ENCODE data around the gene TRIM21. TPM values are rescaled to one million over a fixed set of nuclear protein-coding genes. Genes with fewer than 3 reads are reported as not detected.
"Not testable (repeated sequence)": the region's sequence is repeated elsewhere in the genome, so short reads cannot be mapped to it uniquely, and the experiment has no call there.

TRIM21 gene
- total and polyA plus RNA-seq, 2 donors (not counting 1 experiment from before 2014, with no cell fraction given) = 11.8 to 26.7 TPM

DNA sequence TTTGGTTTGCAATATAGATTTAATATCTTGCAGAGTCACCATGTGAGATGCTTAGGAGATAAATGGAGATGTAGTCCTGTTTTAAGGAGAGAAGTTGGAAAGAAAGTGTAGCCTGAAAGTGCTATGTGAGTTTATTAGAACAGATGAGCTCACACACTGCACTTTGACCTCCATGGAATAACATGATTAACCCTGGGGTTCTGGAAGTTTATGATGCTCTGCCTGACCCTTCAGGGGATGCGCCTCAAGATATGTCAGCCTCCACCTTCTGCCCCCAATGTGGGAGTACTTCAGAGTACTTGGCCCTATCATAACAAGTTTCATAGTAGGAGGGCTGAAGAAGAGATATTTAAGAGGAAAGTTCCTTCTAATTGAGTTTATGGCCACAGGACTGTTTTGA is 23.3 kb upstream of the TRIM21 start:
- H3K27ac ChIP-seq (ENCODE audit: low read length in 2 of 2) = no peak overlapping the region
- H3K9me3 ChIP-seq (ENCODE audit: control extremely low read depth in 1 of 3, control insufficient read depth in 2 of 3, insufficient read depth in 1 of 3, low read length in 2 of 3) = no peaks in the 10 kb centered on the region
- H3K9me3 Mint-ChIP-seq (ENCODE audit: insufficient read depth) = no peaks in the 10 kb centered on the region
- no peaks in the 10 kb centered on the region for H3K36me3 ChIP-seq (replicated peaks in 1 of 2; ENCODE audit: control extremely low read depth in 1 of 2, control insufficient read depth in 1 of 2, extremely low read depth in 1 of 2, insufficient read depth in 2 of 2, low read length in 1 of 2)
- no peaks in the 10 kb centered on the region for H3K4me1 ChIP-seq (ENCODE audit: control insufficient read depth in 2 of 2, insufficient read depth in 2 of 2, low read length in 2 of 2)
- no peaks in the 10 kb centered on the region for H3K4me1 Mint-ChIP-seq
- ChIA-PET CTCF (no interaction called here), POLR2A (no interaction called here)
- H3K4me2 ChIP-seq (replicated peaks; ENCODE audit: low read depth, low read length, poor library complexity, severe bottlenecking) = no peak overlapping the region
- ATAC-seq (ENCODE audit: low read depth) (no peak), DNase-seq (no peak)
- H3K4me3 ChIP-seq (ENCODE audit: control extremely low read depth in 1 of 5, extremely low read depth in 1 of 5, insufficient read depth in 1 of 5, low read depth in 2 of 5, low read length in 4 of 5) = no peak overlapping the region
- TF ChIP-seq, protein P1, sequence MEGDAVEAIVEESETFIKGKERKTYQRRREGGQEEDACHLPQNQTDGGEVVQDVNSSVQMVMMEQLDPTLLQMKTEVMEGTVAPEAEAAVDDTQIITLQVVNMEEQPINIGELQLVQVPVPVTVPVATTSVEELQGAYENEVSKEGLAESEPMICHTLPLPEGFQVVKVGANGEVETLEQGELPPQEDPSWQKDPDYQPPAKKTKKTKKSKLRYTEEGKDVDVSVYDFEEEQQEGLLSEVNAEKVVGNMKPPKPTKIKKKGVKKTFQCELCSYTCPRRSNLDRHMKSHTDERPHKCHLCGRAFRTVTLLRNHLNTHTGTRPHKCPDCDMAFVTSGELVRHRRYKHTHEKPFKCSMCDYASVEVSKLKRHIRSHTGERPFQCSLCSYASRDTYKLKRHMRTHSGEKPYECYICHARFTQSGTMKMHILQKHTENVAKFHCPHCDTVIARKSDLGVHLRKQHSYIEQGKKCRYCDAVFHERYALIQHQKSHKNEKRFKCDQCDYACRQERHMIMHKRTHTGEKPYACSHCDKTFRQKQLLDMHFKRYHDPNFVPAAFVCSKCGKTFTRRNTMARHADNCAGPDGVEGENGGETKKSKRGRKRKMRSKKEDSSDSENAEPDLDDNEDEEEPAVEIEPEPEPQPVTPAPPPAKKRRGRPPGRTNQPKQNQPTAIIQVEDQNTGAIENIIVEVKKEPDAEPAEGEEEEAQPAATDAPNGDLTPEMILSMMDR (IDR thresholded peaks at IDR 0.05) = no peak
- TF ChIP-seq EZH2 (IDR thresholded peaks at IDR 0.05; ENCODE audit: borderline replicate concordance, insufficient read depth, low read depth, low read length, poor library complexity, severe bottlenecking) = no peak
- no CpG with 5 or more reads among the region's 1 CpG for WGBS (ENCODE audit: insufficient coverage)
- H3K27ac Mint-ChIP-seq = no peak overlapping the region
- intact Hi-C loops (cut with micrococcal nuclease) = no loop called here
- H3K27me3 Mint-ChIP-seq = peaks cover 26% of the 10 kb centered on the region
- no peak overlapping the region for H2AFZ ChIP-seq (ENCODE audit: insufficient read depth, low read depth, low read length, poor library complexity, severe bottlenecking)
- H3K4me3 Mint-ChIP-seq = no peak overlapping the region
- no peaks in the 10 kb centered on the region for H4K20me1 ChIP-seq (ENCODE audit: control insufficient read depth, insufficient read depth, low read length, poor library complexity, severe bottlenecking)
- peaks cover 0 to 8% (median 0%) of the 10 kb centered on the region in 4 experiments for H3K27me3 ChIP-seq (replicated peaks in 1 of 4; ENCODE audit: control extremely low read depth in 1 of 4, control insufficient read depth in 3 of 4, insufficient read depth in 4 of 4, low read length in 3 of 4)
- no peaks in the 10 kb centered on the region for H3K79me2 ChIP-seq (ENCODE audit: control insufficient read depth, insufficient read depth, low read length)
- no peak overlapping the region for H3K9ac ChIP-seq (ENCODE audit: low read length)

DNA sequence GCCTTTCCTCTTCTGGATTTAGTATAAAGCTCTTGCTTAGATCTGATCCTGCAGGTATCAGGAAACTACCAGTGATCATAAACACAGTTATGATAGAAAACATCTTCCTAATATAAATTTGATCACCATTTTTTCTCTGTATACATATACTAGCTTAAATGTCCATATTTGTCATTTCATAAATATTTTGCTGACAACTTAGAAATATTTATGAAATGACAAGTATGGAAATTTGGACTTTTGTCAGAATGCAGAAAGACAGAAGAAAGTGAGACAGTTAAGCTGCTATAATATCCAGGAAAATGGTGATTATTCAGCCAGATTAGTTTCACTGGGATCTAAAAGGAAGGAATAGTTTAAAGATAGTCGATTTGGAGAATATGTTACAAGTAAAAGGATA is 22.8 kb upstream of the TRIM21 start:
- no peaks in the 10 kb centered on the region for H3K4me1 ChIP-seq (ENCODE audit: control insufficient read depth in 2 of 2, insufficient read depth in 2 of 2, low read length in 2 of 2)
- no peak overlapping the region for H2AFZ ChIP-seq (ENCODE audit: insufficient read depth, low read depth, low read length, poor library complexity, severe bottlenecking)
- no peaks in the 10 kb centered on the region for H3K9me3 ChIP-seq (ENCODE audit: control extremely low read depth in 1 of 3, control insufficient read depth in 2 of 3, insufficient read depth in 1 of 3, low read length in 2 of 3)
- H3K27me3 ChIP-seq (replicated peaks in 1 of 4; ENCODE audit: control extremely low read depth in 1 of 4, control insufficient read depth in 3 of 4, insufficient read depth in 4 of 4, low read length in 3 of 4) = peaks cover 0 to 8% (median 0%) of the 10 kb centered on the region in 4 experiments
- no peaks in the 10 kb centered on the region for H3K79me2 ChIP-seq (ENCODE audit: control insufficient read depth, insufficient read depth, low read length)
- CTCF ChIA-PET = no interaction called here
- TF ChIP-seq, protein P1 (IDR thresholded peaks at IDR 0.05) = no peak
- no peak for TF ChIP-seq EZH2 (IDR thresholded peaks at IDR 0.05; ENCODE audit: borderline replicate concordance, insufficient read depth, low read depth, low read length, poor library complexity, severe bottlenecking)
- no peaks in the 10 kb centered on the region for H3K9me3 Mint-ChIP-seq (ENCODE audit: insufficient read depth)
- no peaks in the 10 kb centered on the region for H3K36me3 ChIP-seq (replicated peaks in 1 of 2; ENCODE audit: control extremely low read depth in 1 of 2, control insufficient read depth in 1 of 2, extremely low read depth in 1 of 2, insufficient read depth in 2 of 2, low read length in 1 of 2)
- intact Hi-C loops (cut with micrococcal nuclease) = no loop called here
- no peaks in the 10 kb centered on the region for H3K4me1 Mint-ChIP-seq
- H3K27me3 Mint-ChIP-seq = peaks cover 25% of the 10 kb centered on the region
- POLR2A ChIA-PET = no interaction called here
- 43% methylated on average over 1 of the region's 1 CpG for WGBS (ENCODE audit: insufficient coverage)
- no peak overlapping the region for H3K4me3 Mint-ChIP-seq
- no peak overlapping the region for H3K9ac ChIP-seq (ENCODE audit: low read length)
- no peak for ATAC-seq (ENCODE audit: low read depth)
- H3K4me2 ChIP-seq (replicated peaks; ENCODE audit: low read depth, low read length, poor library complexity, severe bottlenecking) = no peak overlapping the region
- no peak overlapping the region for H3K4me3 ChIP-seq (ENCODE audit: control extremely low read depth in 1 of 5, extremely low read depth in 1 of 5, insufficient read depth in 1 of 5, low read depth in 2 of 5, low read length in 4 of 5)
- no peak overlapping the region for H3K27ac Mint-ChIP-seq
- H4K20me1 ChIP-seq (ENCODE audit: control insufficient read depth, insufficient read depth, low read length, poor library complexity, severe bottlenecking) = no peaks in the 10 kb centered on the region
- no peak for DNase-seq
- no peak overlapping the region for H3K27ac ChIP-seq (ENCODE audit: low read length in 2 of 2)

DNA sequence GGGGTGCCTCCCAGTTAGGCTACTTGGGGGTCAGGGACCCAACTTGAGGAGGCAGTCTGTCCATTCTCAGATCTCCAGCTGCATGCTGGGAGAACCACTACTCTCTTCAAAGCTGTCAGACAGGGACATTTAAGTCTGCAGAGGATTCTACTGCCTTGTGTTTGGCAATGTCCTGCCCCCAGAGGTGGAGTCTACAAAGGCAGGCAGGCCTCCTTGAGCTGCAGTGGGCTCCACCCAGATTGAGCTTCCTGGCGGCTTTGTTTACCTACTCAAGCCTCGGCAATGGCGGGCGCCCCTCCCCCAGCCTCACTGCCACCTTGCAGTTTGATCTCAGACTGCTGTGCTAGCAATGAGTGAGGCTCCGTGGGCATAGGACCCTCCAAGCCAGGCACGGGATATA is 12.7 kb upstream of the TRIM21 start:
- H3K4me1 ChIP-seq (ENCODE audit: control insufficient read depth in 2 of 2, insufficient read depth in 2 of 2, low read length in 2 of 2); intact Hi-C loops (cut with micrococcal nuclease); H3K79me2 ChIP-seq (ENCODE audit: control insufficient read depth, insufficient read depth, low read length); H3K27ac ChIP-seq (ENCODE audit: low read length in 2 of 2); H3K27me3 ChIP-seq (replicated peaks in 1 of 4; ENCODE audit: control extremely low read depth in 1 of 4, control insufficient read depth in 3 of 4, insufficient read depth in 4 of 4, low read length in 3 of 4); H3K4me3 ChIP-seq (ENCODE audit: control extremely low read depth in 1 of 5, extremely low read depth in 1 of 5, insufficient read depth in 1 of 5, low read depth in 2 of 5, low read length in 4 of 5); H3K9ac ChIP-seq (ENCODE audit: low read length); CTCF ChIA-PET; H3K4me1 Mint-ChIP-seq; H3K36me3 ChIP-seq (replicated peaks in 1 of 2; ENCODE audit: control extremely low read depth in 1 of 2, control insufficient read depth in 1 of 2, extremely low read depth in 1 of 2, insufficient read depth in 2 of 2, low read length in 1 of 2); H3K9me3 ChIP-seq (ENCODE audit: control extremely low read depth in 1 of 3, control insufficient read depth in 2 of 3, insufficient read depth in 1 of 3, low read length in 2 of 3); DNase-seq; H3K27ac Mint-ChIP-seq; POLR2A ChIA-PET; H4K20me1 ChIP-seq (ENCODE audit: control insufficient read depth, insufficient read depth, low read length, poor library complexity, severe bottlenecking); H2AFZ ChIP-seq (ENCODE audit: insufficient read depth, low read depth, low read length, poor library complexity, severe bottlenecking); H3K4me3 Mint-ChIP-seq; H3K4me2 ChIP-seq (replicated peaks; ENCODE audit: low read depth, low read length, poor library complexity, severe bottlenecking); ATAC-seq (ENCODE audit: low read depth); H3K9me3 Mint-ChIP-seq (ENCODE audit: insufficient read depth): not testable (repeated sequence)
- peaks cover 43% of the 10 kb centered on the region for H3K27me3 Mint-ChIP-seq
- WGBS (ENCODE audit: insufficient coverage) = no CpG with 5 or more reads among the region's 6 CpGs
